IMR-90 (cell line): ENCODE data around the gene DSCAML1. TPM values are rescaled to one million over a fixed set of nuclear protein-coding genes. Genes with fewer than 3 reads are reported as not detected.

Experiments used
- ATAC-seq: fragments of 200-7000 bp; cut with Tn5 transposase; 2 replicates; pipeline ENCODE4 v1.9.1; 2020; ENCODE audit warnings: low read depth, mild to moderate bottlenecking, moderate library complexity
- BruUV-seq: library from RNA; stranded (reverse); fragments of 400-500 nt; replicated peaks from 2 replicates; lab custom pipeline; 2021; lab: Mats Ljungman, UMichigan
- CTCF ChIA-PET: fragments of 300-600 bp; formaldehyde crosslinking; extraction: SDS; loops from one replicate; lab custom pipeline; 2021; ENCODE audit warnings: antibody characterized with exemption; lab: Yijun Ruan, JAX
- POLR2A ChIA-PET: fragments of 300-600 bp; sonication (Branson Sonifier 250); formaldehyde crosslinking; loops from one replicate; lab custom pipeline; 2022; ENCODE audit warnings: antibody characterized with exemption; ENCODE audit not compliant: unreplicated experiment; lab: Charles Lee
- DNase-seq: peaks from one replicate; pipeline ENCODE4 v3.0.0; 2013
- H2AFZ ChIP-seq: replicated peaks from 2 replicates; pipeline ENCODE3; 2013; ENCODE audit warnings: low read length, mild to moderate bottlenecking; ENCODE audit not compliant: poor library complexity
- H2AK5ac ChIP-seq: 2 replicates; pipeline ENCODE4 v1.6.1; 2013; ENCODE audit warnings: low read depth, low read length, inconsistent platforms
- H2AK9ac ChIP-seq: replicated peaks from 2 replicates; pipeline ENCODE3; 2013; ENCODE audit warnings: mild to moderate bottlenecking, low read depth, low read length, moderate library complexity; ENCODE audit not compliant: poor library complexity
- H2BK120ac ChIP-seq: 2 replicates; pipeline ENCODE4 v1.6.1; 2013; ENCODE audit warnings: low read depth, low read length, inconsistent platforms
- H2BK15ac ChIP-seq: 3 replicates; pipeline ENCODE4 v1.6.1; 2013; ENCODE audit warnings: low read depth, low read length, inconsistent platforms
- H2BK20ac ChIP-seq: 2 replicates; pipeline ENCODE4 v1.6.1; 2013; ENCODE audit warnings: low read depth, mild to moderate bottlenecking, inconsistent platforms, low read length, moderate library complexity
- H2BK5ac ChIP-seq: 2 replicates; pipeline ENCODE4 v1.6.1; 2013; ENCODE audit warnings: mild to moderate bottlenecking, low read depth, low read length, inconsistent platforms; ENCODE audit not compliant: poor library complexity, severe bottlenecking
- H3K14ac ChIP-seq: replicated peaks from 2 replicates; pipeline ENCODE4 v1.6.1; 2013; ENCODE audit warnings: low read depth, low read length, inconsistent platforms
- H3K18ac ChIP-seq: 2 replicates; pipeline ENCODE4 v1.6.1; 2013; ENCODE audit warnings: low read depth, low read length, control low read depth
- H3K23ac ChIP-seq: 2 replicates; pipeline ENCODE4 v1.6.1; 2013; ENCODE audit warnings: low read depth, low read length, inconsistent platforms
- H3K27ac ChIP-seq: 2 replicates; pipeline ENCODE4 v1.5.1; 2013; ENCODE audit warnings: mild to moderate bottlenecking, control low read depth, low read length; ENCODE audit not compliant: insufficient read depth
- H3K27me3 ChIP-seq: 2 replicates; pipeline ENCODE4 v1.6.1; 2013; ENCODE audit warnings: low read length; ENCODE audit not compliant: control insufficient read depth, insufficient read depth
- H3K36me3 ChIP-seq: 2 replicates; pipeline ENCODE4 v1.6.1; 2013; ENCODE audit warnings: low read length, mixed read lengths; ENCODE audit not compliant: control insufficient read depth, insufficient read depth
- H3K4ac ChIP-seq: 2 replicates; pipeline ENCODE4 v1.6.1; 2013; ENCODE audit warnings: low read depth, low read length, inconsistent platforms
- H3K4me1 ChIP-seq: 2 replicates; pipeline ENCODE4 v1.6.1; 2013; ENCODE audit warnings: low read length, mixed read lengths; ENCODE audit not compliant: control insufficient read depth, insufficient read depth
- H3K4me2 ChIP-seq: 2 replicates; pipeline ENCODE4 v1.6.1; 2013; ENCODE audit warnings: low read depth, mild to moderate bottlenecking, control low read depth, low read length, moderate library complexity
- H3K4me3 ChIP-seq: 2 replicates; pipeline ENCODE4 v1.5.1; 2013; ENCODE audit warnings: low read depth, mild to moderate bottlenecking, control low read depth, low read length, moderate library complexity; ENCODE audit not compliant: insufficient read depth
- H3K56ac ChIP-seq: 2 replicates; pipeline ENCODE4 v1.6.1; 2013; ENCODE audit warnings: low read length, inconsistent platforms; ENCODE audit not compliant: insufficient read depth; ENCODE audit errors: extremely low read depth
- H3K79me1 ChIP-seq, 2 experiments: 2 replicates each; pipeline ENCODE4 v1.6.1; 2013; ENCODE audit warnings: low read length in 2 of 2, inconsistent platforms in 1 of 2, low read depth in 1 of 2
- H3K9ac ChIP-seq: 2 replicates; pipeline ENCODE4 v1.6.1; 2013; ENCODE audit warnings: low read depth, low read length, control low read depth
- H3K9me1 ChIP-seq: 2 replicates; pipeline ENCODE4 v1.6.1; 2013; ENCODE audit warnings: low read length, inconsistent platforms; ENCODE audit not compliant: insufficient read depth
- H3K9me3 ChIP-seq: 2 replicates; pipeline ENCODE4 v1.6.1; 2013; ENCODE audit warnings: low read length; ENCODE audit not compliant: control insufficient read depth, insufficient read depth
- H4K20me1 ChIP-seq: 2 replicates; pipeline ENCODE4 v1.6.1; 2013; ENCODE audit warnings: low read length, inconsistent platforms; ENCODE audit not compliant: insufficient read depth
- H4K5ac ChIP-seq: 2 replicates; pipeline ENCODE4 v1.6.1; 2013; ENCODE audit warnings: mild to moderate bottlenecking, low read depth, low read length, control low read depth
- H4K8ac ChIP-seq, 2 experiments: 2 replicates each; pipeline ENCODE4 v1.6.1; 2013; ENCODE audit warnings: low read depth in 2 of 2, low read length in 2 of 2, control low read depth in 1 of 2, inconsistent platforms in 1 of 2
- H4K91ac ChIP-seq: 2 replicates; pipeline ENCODE4 v1.6.1; 2013; ENCODE audit warnings: low read depth, low read length, inconsistent platforms; ENCODE audit not compliant: insufficient read depth
- BHLHE40 ChIP-seq: fragments of 150-350 bp; IDR thresholded peaks from 2 replicates; pipeline ENCODE4 v1.6.1; 2016; ENCODE audit warnings: mild to moderate bottlenecking, low read depth, low read length
- CEBPB ChIP-seq: IDR thresholded peaks from 2 replicates; pipeline ENCODE4 v1.6.1; 2012; ENCODE audit warnings: low read depth, low read length, improper control_type of control experiment
- CHD1 ChIP-seq: IDR thresholded peaks from 2 replicates; pipeline ENCODE4 v1.6.1; 2012; ENCODE audit warnings: low read depth, low read length, improper control_type of control experiment
- CTCF ChIP-seq: conservative IDR thresholded peaks from 2 replicates; pipeline ENCODE4 v1.5.1; 2012; ENCODE audit warnings: mild to moderate bottlenecking, low read depth, low read length, improper control_type of control experiment
- ELK1 ChIP-seq: fragments of 150-350 bp; IDR thresholded peaks from 2 replicates; pipeline ENCODE4 v1.6.1; 2016; ENCODE audit warnings: low read depth, mild to moderate bottlenecking, low read length, moderate library complexity, borderline replicate concordance
- FOS ChIP-seq: fragments of 150-350 bp; IDR thresholded peaks from 2 replicates; pipeline ENCODE4 v1.6.1; 2016; ENCODE audit warnings: low read depth, low read length
- MAFK ChIP-seq: IDR thresholded peaks from 2 replicates; pipeline ENCODE4 v1.6.1; 2012; ENCODE audit warnings: low read depth, low read length, improper control_type of control experiment
- MAZ ChIP-seq: IDR thresholded peaks from 2 replicates; pipeline ENCODE4 v1.6.1; 2012; ENCODE audit warnings: low read depth, mild to moderate bottlenecking, low read length, improper control_type of control experiment, moderate library complexity, borderline replicate concordance
- MXI1 ChIP-seq: IDR thresholded peaks from 2 replicates; pipeline ENCODE4 v1.6.1; 2012; ENCODE audit warnings: low read depth, mild to moderate bottlenecking, low read length, moderate library complexity, borderline replicate concordance
- NFE2L2 ChIP-seq: fragments of 150-350 bp; IDR thresholded peaks from 2 replicates; pipeline ENCODE4 v1.6.1; 2016; ENCODE audit warnings: low read depth, mild to moderate bottlenecking, low read length
- POLR2A ChIP-seq: IDR thresholded peaks from 2 replicates; pipeline ENCODE4 v1.6.1; 2012; ENCODE audit warnings: mild to moderate bottlenecking, low read depth, low read length
- RCOR1 ChIP-seq: IDR thresholded peaks from 2 replicates; pipeline ENCODE4 v1.6.1; 2012; ENCODE audit warnings: mild to moderate bottlenecking, low read length, improper control_type of control experiment; ENCODE audit not compliant: insufficient replicate concordance
- SMC3 ChIP-seq: fragments of 150-350 bp; IDR thresholded peaks from 2 replicates; pipeline ENCODE4 v1.6.1; 2016; ENCODE audit warnings: low read depth, mild to moderate bottlenecking, antibody characterized with exemption, low read length, moderate library complexity
- USF2 ChIP-seq: fragments of 150-350 bp; IDR thresholded peaks from 2 replicates; pipeline ENCODE4 v1.6.1; 2017; ENCODE audit warnings: mild to moderate bottlenecking, antibody characterized with exemption, low read length, low read depth
- WGBS, 2 experiments: methylation state at CpG; one replicate each; pipeline versions ENCODE4 v1.1.5 to v1.1.7; 2013; ENCODE audit warnings: missing lambda C conversion rate in 2 of 2; ENCODE audit not compliant: insufficient read length in 1 of 2; ENCODE audit errors: extremely low coverage in 2 of 2; 5-methylcytosine and 5-hydroxymethylcytosine counted together
- dilution Hi-C: fragments of 300-500 bp; cut with HindIII; formaldehyde crosslinking; loops from one replicate; pipeline ENCODE4 v1.14.3; 2018; ENCODE audit warnings: low sequenced_read_pairs; ENCODE audit not compliant: unreplicated experiment
- in situ Hi-C: fragments of 300-500 bp; cut with MboI; formaldehyde crosslinking; loops from 3 replicates; pipeline ENCODE4 v1.14.3; 2019; ENCODE audit warnings: low sequenced_read_pairs, inconsistent platforms, mixed read lengths
- intact Hi-C: fragments of 100-400 bp; cut with micrococcal nuclease; formaldehyde crosslinking; loops from 2 replicates; pipeline ENCODE4 v1.10.0; 2022
- polyA plus RNA-seq, 3 experiments: library from polyadenylated mRNA; depleted of rRNA; stranded (reverse); fragments of >200 nt; gene quantifications; 2 replicates each; pipeline ENCODE4 v1.2.3, GENCODE V29; 2012; ENCODE audit warnings: low replicate concordance in 1 of 3
- total RNA-seq: library from RNA; depleted of rRNA; stranded (reverse); fragments of >200 nt; gene quantifications from 2 replicates; pipeline ENCODE4 v1.2.3, GENCODE V29; 2012

DSCAML1 gene
- total and polyA plus RNA-seq, 2 of the 4 experiments (the other 2 are of a cell fraction) = not detected

GRCh38 chr11:117681438-117681837 lies 115.6 kb downstream of the DSCAML1 start:
- dilution Hi-C loops = no loop called here
- Histone ChIP-seq H4K20me1 (no peaks in the 10 kb centered on the region), H3K4me1 (no peaks in the 10 kb centered on the region), H3K27me3 (peaks cover 10% of the 10 kb centered on the region; the same call in 1 of the 2 replicates), H3K18ac (no peak overlapping the region), H3K14ac (no peak overlapping the region), H2AK9ac (no peak overlapping the region), H2AK5ac (no peak overlapping the region), H3K36me3 (no peaks in the 10 kb centered on the region), H3K27ac (no peak overlapping the region), H3K4me3 (no peak overlapping the region), H4K8ac (no peak overlapping the region), H2BK20ac (no peak overlapping the region), H3K23ac (no peak overlapping the region), H2BK5ac (no peak overlapping the region), H2BK15ac (no peak overlapping the region), H3K9me3 (no peaks in the 10 kb centered on the region), H4K5ac (no peak overlapping the region), H3K4ac (no peak overlapping the region), H3K79me1 (no peaks in the 10 kb centered on the region), H2BK120ac (no peak overlapping the region), H3K56ac (no peak overlapping the region), H3K9me1 (no peaks in the 10 kb centered on the region), H3K9ac (no peak overlapping the region), H2AFZ (no peak overlapping the region), H4K91ac (no peak overlapping the region), H3K4me2 (no peak overlapping the region)
- in situ Hi-C loops = no loop called here
- WGBS, 2 experiments = no CpG with 5 or more reads among the region's 1 CpG
- TF ChIP-seq MXI1 (no peak), MAZ (no peak), SMC3 (no peak), CEBPB (no peak), FOS (no peak), CHD1 (no peak), POLR2A (no peak), RCOR1 (no peak), BHLHE40 (no peak), MAFK (no peak), ELK1 (no peak), CTCF (no peak), USF2 (no peak), NFE2L2 (no peak)
- ATAC-seq (no peak), DNase-seq (no peak)
- ChIA-PET CTCF (no interaction called here), POLR2A (no interaction called here)
- no TSS peak for BruUV-seq
- intact Hi-C loops = no loop called here
